Duodenal mucosa (tissue), 2 donors: ENCODE results near the gene TBC1D22B.
A peak's percentile ranks its signal among the peaks of the same experiment; 100 is the strongest.

Experiments used
- H3K27ac ChIP-seq: one replicate; pipeline ENCODE4 v1.7.0; 2013; ENCODE audit warnings: low read depth, low read length
- H3K27me3 ChIP-seq, 2 donors: one replicate each; pipeline ENCODE4 v1.7.0; 2013; ENCODE audit warnings: low read length in 2 of 2, control low read depth in 1 of 2; ENCODE audit not compliant: insufficient read depth in 2 of 2, control insufficient read depth in 1 of 2
- H3K36me3 ChIP-seq, 2 donors: one replicate each; pipeline ENCODE4 v1.7.0; 2013; ENCODE audit warnings: low read length in 2 of 2, control low read depth in 1 of 2; ENCODE audit not compliant: insufficient read depth in 2 of 2, control insufficient read depth in 1 of 2
- H3K4me1 ChIP-seq, 2 donors: one replicate each; pipeline ENCODE4 v1.7.0; 2013; ENCODE audit warnings: low read length in 2 of 2, control low read depth in 1 of 2; ENCODE audit not compliant: insufficient read depth in 2 of 2, control insufficient read depth in 1 of 2
- H3K4me3 ChIP-seq, 2 donors: one replicate each; pipeline ENCODE4 v1.7.0; 2013; ENCODE audit warnings: low read length in 2 of 2, low read depth in 1 of 2
- H3K9ac ChIP-seq, 2 donors: one replicate each; pipeline ENCODE4 v1.7.0; 2013; ENCODE audit warnings: low read length in 2 of 2, low read depth in 1 of 2
- H3K9me3 ChIP-seq, 2 donors: one replicate each; pipeline ENCODE4 v1.7.0; 2013; ENCODE audit warnings: low read length in 2 of 2, control low read depth in 1 of 2; ENCODE audit not compliant: control insufficient read depth in 1 of 2

Gene TBC1D22B

GRCh38 chr6:37257634-37258404 lies at the start of gene TBC1D22B, which contains the start of gene TMEM217:
Gene TBC1D22B (plus strand): TSS chr6:37257772. CDS start chr6:37257918, 146 bp downstream.
Gene TMEM217 (minus strand): TSS chr6:37258144. CDS start chr6:37219030, 39,114 bp downstream.
- Histone ChIP-seq H3K27ac (peak within 1 kb of the TSS; percentile 92), H3K4me1 (peaks cover 18 to 20% of the 10 kb centered on the region in 2 donors), H3K9ac (peak within 1 kb of the TSS; percentile 99 to 100), H3K36me3 (no peaks in the 10 kb centered on the region), H3K27me3 (no peaks in the 10 kb centered on the region), H3K4me3 (peak within 1 kb of the TSS; percentile 96 to 98), H3K9me3 (no peaks in the 10 kb centered on the region)

DNA sequence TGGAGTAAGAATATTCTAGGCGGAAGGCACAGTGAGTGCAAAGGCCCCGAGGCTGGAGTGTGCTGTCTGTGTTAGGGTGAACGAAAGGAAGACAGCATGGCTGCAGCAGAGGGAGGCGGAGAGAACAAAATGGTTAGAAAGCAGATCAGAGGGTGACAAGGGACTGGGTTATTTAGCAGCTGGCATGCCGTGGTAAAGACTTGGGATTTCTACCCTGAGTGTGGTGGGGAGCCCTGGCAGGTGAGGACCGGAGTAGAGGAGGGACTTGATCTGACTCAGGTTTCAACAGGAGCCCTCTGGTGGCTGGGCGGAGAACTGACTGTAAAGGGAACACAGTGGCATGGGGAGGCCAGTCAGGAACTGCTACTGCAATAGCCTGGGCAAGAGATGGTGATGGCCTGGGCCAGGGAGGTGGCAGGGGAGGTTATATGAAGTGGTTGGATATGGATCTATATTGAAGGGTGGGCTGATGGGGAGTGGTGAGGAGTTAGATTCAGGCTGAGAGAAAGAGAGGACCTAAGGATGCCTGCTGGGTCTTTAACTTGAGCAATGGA lies 49.6 kb upstream of the TBC1D22B start:
- Histone ChIP-seq H3K27me3 (no peaks in the 10 kb centered on the region), H3K9ac (no peak overlapping the region), H3K4me3 (no peak overlapping the region), H3K27ac (no peak overlapping the region), H3K4me1 (peaks cover 15 to 16% of the 10 kb centered on the region in 2 donors), H3K9me3 (no peaks in the 10 kb centered on the region), H3K36me3 (no peaks in the 10 kb centered on the region)

DNA sequence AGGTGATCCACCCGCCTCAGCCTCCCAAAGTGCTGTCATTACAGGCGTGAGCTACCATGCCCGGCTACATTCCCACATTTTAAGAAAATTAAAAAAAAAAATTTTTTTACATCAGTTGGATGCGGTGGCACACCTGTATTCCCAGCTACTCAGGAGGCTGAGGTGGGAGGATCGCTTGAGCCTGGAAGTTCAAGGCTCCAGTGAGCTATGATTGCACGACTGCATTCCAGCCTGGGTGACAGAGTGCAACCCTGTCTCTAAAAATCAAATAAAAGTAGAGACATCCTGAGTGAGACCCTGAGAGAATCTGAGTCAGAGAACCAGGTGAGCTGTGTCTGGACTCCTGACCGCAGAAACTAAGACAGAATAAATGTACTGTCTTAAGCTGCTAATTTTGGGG lies 48.8 kb upstream of the TBC1D22B start:
- no peaks in the 10 kb centered on the region for H3K36me3 ChIP-seq
- peaks cover 9 to 12% of the 10 kb centered on the region in 2 donors for H3K4me1 ChIP-seq
- no peaks in the 10 kb centered on the region for H3K9me3 ChIP-seq
- no peak overlapping the region for H3K9ac ChIP-seq
- no peak overlapping the region for H3K4me3 ChIP-seq
- no peak overlapping the region for H3K27ac ChIP-seq
- H3K27me3 ChIP-seq: no peaks in the 10 kb centered on the region

- H3K27ac ChIP-seq: no peak overlapping the region
Observed at GRCh38 chr6:37209461-37210205, 47.9 kb upstream of the TBC1D22B start.

DNA sequence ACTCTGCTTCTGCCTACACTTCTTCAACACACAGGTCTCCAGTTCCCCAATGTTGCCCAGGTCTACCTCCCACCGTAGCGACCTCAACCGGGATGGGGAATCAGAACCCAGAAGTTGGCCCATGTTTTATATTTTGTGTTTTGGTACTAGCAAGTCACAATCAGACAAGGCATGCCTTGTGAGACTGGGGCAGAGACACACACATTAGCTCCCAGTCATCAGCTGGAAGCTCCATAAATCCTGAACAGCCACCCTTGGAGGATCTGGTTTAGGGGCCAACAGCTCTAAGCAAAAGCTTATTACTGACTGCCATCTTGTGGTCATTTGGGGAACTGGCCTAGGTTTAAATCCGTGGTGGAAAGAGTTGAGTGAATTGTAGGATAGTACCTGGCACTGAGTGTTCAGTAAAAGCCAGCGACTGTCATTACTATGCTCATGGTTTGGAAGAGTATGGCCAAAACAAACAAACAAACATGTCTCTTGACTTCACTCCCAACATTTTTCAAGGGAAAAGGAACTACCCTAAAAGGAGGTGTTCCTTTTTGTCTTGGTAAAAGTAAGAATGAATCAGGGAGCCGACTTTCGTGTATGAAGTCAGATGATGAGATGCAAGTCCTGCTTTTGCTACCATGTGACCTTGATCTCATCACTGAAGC lies 47.1 kb upstream of the TBC1D22B start:
- no peak overlapping the region for H3K27ac ChIP-seq
- no peaks in the 10 kb centered on the region for H3K27me3 ChIP-seq
- H3K36me3 ChIP-seq: no peaks in the 10 kb centered on the region
- no peaks in the 10 kb centered on the region for H3K9me3 ChIP-seq
- H3K4me3 ChIP-seq: no peak overlapping the region
- no peaks in the 10 kb centered on the region for H3K4me1 ChIP-seq
- H3K9ac ChIP-seq: no peak overlapping the region

More at GRCh38 chr6:37209461-37210205, 47.9 kb upstream of the TBC1D22B start:
- no peaks in the 10 kb centered on the region for H3K9me3 ChIP-seq
- no peak overlapping the region for H3K4me3 ChIP-seq
- peaks cover 4 to 6% of the 10 kb centered on the region in 2 donors for H3K4me1 ChIP-seq
- no peaks in the 10 kb centered on the region for H3K36me3 ChIP-seq
- no peaks in the 10 kb centered on the region for H3K27me3 ChIP-seq
- H3K9ac ChIP-seq: no peak overlapping the region

GRCh38 chr6:37212268-37212667 lies 45.3 kb upstream of the TBC1D22B start:
- Histone ChIP-seq H3K27me3 (no peaks in the 10 kb centered on the region), H3K27ac (no peak overlapping the region), H3K9ac (no peak overlapping the region), H3K4me1 (no peaks in the 10 kb centered on the region), H3K4me3 (no peak overlapping the region), H3K9me3 (no peaks in the 10 kb centered on the region), H3K36me3 (no peaks in the 10 kb centered on the region)

DNA sequence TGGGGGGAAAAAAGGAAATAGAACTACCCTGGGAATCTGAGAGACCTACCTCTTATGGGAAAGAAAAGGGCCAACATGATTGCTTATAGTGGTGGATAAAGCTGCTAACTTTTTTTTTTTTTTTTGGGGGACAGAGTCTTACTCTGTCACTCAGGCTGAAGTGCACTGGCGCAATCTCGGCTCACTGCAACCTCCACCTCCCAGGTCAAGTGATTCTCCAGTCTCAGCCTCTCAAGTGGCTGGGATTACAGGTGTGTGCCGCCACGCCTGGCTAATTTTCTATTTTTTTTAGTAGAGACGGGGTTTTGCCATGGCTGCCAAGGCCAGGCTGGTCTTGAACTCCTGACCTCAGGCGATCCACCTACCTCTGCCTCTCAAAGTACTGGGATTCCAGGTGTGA lies 39.5 kb upstream of the TBC1D22B start:
- H3K4me3 ChIP-seq: no peak overlapping the region
- no peaks in the 10 kb centered on the region for H3K36me3 ChIP-seq
- H3K9ac ChIP-seq: no peak overlapping the region
- H3K27ac ChIP-seq: no peak overlapping the region
- peaks cover 5% of the 10 kb centered on the region in 2 donors for H3K4me1 ChIP-seq
- no peaks in the 10 kb centered on the region for H3K9me3 ChIP-seq
- H3K27me3 ChIP-seq: no peaks in the 10 kb centered on the region

DNA sequence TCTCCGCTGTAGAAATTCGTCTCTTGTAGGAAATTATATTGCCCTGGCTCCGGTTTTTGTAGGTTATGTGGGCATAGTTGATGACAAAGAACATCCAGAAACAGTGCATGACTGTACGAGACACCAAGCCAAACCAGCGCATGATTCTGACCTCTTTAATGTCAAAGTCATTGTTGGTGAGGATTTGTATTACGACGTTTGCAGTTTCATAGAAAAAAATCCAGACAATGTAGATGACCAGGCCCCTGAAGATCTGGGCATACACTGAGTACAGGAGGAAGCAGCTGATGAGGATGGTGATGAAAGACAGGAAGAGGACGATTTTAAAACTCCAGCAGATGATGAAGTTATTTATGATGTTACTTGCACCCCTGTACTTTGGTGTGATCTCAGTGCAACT lies 39.1 kb upstream of the TBC1D22B start:
- Histone ChIP-seq H3K27ac (no peak overlapping the region), H3K4me3 (no peak overlapping the region), H3K9ac (no peak overlapping the region), H3K27me3 (no peaks in the 10 kb centered on the region), H3K9me3 (no peaks in the 10 kb centered on the region), H3K4me1 (peaks cover 5% of the 10 kb centered on the region in 2 donors), H3K36me3 (no peaks in the 10 kb centered on the region)

DNA sequence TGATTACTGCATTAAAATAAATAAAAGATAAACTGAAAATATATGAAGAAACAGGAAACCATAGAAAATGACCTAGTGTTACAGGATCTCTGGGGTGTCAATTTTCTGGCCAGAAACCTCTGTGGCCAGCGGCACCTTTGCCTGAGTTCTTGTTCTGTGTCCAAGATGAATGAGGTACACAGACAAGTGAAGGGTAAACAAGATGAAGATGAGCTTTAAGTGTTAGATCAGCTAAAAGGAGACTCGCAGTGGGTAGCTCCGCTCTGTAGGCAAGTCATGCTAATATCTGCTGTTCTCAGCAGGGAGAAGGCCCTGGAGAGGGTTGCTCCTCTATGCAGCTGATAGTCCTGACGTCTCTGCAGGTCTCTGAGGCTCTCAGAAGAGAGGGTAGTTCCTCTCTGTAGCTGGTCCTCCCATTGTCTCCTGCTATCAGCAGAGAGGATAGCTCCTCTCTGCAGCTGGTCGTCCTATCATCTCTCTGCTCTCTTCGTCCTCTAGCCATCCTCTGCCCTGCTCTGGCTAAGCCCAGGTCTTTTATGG lies 35.9 kb upstream of the TBC1D22B start:
- peaks cover 5% of the 10 kb centered on the region in 2 donors for H3K4me1 ChIP-seq
- H3K9me3 ChIP-seq: no peaks in the 10 kb centered on the region
- no peak overlapping the region for H3K27ac ChIP-seq
- peak overlapping the region in 1 of 2 donors; percentile 1 for H3K9ac ChIP-seq
- no peaks in the 10 kb centered on the region for H3K27me3 ChIP-seq
- H3K4me3 ChIP-seq: peak overlapping the region; percentile 60 to 77
- H3K36me3 ChIP-seq: no peaks in the 10 kb centered on the region
